A673 (cell line): ENCODE measurements around the gene ZNF620. TPM values are rescaled to one million over a fixed set of nuclear protein-coding genes. Genes with fewer than 3 reads are reported as not detected.
"Not testable (repeated sequence)": the region's sequence is repeated elsewhere in the genome, so short reads cannot be mapped to it uniquely, and the experiment has no call there.

Experiments used
- BruUV-seq: library from RNA; stranded (reverse); fragments of 400-500 nt; replicated peaks from 2 replicates; lab custom pipeline; 2021; lab: Mats Ljungman, UMichigan
- CTCF ChIA-PET: fragments of 300-600 bp; sonication (Branson Sonifier 250); formaldehyde crosslinking; loops from one replicate; lab custom pipeline; 2022; ENCODE audit warnings: antibody characterized with exemption; lab: Charles Lee
- POLR2A ChIA-PET: fragments of 300-600 bp; sonication (Branson Sonifier 250); formaldehyde crosslinking; loops from one replicate; lab custom pipeline; 2022; ENCODE audit warnings: antibody characterized with exemption; ENCODE audit not compliant: low non-redundant PET; lab: Charles Lee
- DNase-seq: peaks from one replicate; pipeline ENCODE4 v3.0.0-alpha.2; 2015; ENCODE audit warnings: low spot score
- H3K27ac ChIP-seq: fragments of 200-600 bp; sonication (generic); 2 replicates; pipeline ENCODE4 v1.5.1; 2016; ENCODE audit warnings: mixed run types, low read depth, mild to moderate bottlenecking, mixed read lengths, antibody characterized with exemption, low read length; ENCODE audit not compliant: poor library complexity, severe bottlenecking
- H3K27me3 ChIP-seq: fragments of 200-600 bp; sonication (generic); replicated peaks from 2 replicates; pipeline ENCODE4 v1.6.1; 2017; ENCODE audit warnings: mixed run types, low read depth, mild to moderate bottlenecking, mixed read lengths, antibody characterized with exemption, low read length; ENCODE audit not compliant: insufficient read depth, poor library complexity
- H3K36me3 ChIP-seq: fragments of 200-600 bp; sonication (generic); 2 replicates; pipeline ENCODE4 v1.6.1; 2016; ENCODE audit warnings: mixed run types, mild to moderate bottlenecking, mixed read lengths, antibody characterized with exemption, low read length; ENCODE audit not compliant: insufficient read depth, poor library complexity, severe bottlenecking
- H3K4me1 ChIP-seq: fragments of 200-600 bp; sonication (generic); 2 replicates; pipeline ENCODE4 v1.6.1; 2017; ENCODE audit warnings: mixed run types, mild to moderate bottlenecking, mixed read lengths, antibody characterized with exemption, low read length; ENCODE audit not compliant: insufficient read depth, poor library complexity, severe bottlenecking
- H3K4me3 ChIP-seq: fragments of 200-600 bp; sonication (generic); 2 replicates; pipeline ENCODE4 v1.5.1; 2016; ENCODE audit warnings: low read depth, mixed run types, mild to moderate bottlenecking, mixed read lengths, low read length; ENCODE audit not compliant: poor library complexity, severe bottlenecking
- H3K9me3 ChIP-seq: fragments of 200-600 bp; sonication (generic); 2 replicates; pipeline ENCODE4 v1.6.1; 2016; ENCODE audit warnings: mixed run types, low read depth, mild to moderate bottlenecking, mixed read lengths, antibody characterized with exemption, low read length; ENCODE audit not compliant: poor library complexity, severe bottlenecking
- EZH2 ChIP-seq: fragments of 200-600 bp; sonication (generic); IDR thresholded peaks from 2 replicates; pipeline ENCODE4 v1.6.1; 2017; ENCODE audit warnings: borderline replicate concordance, low read depth, mild to moderate bottlenecking, mixed read lengths, antibody characterized with exemption, low read length; ENCODE audit not compliant: poor library complexity, severe bottlenecking
- intact Hi-C: fragments of 100-400 bp; cut with micrococcal nuclease; formaldehyde crosslinking; loops from one replicate; pipeline ENCODE4 v1.10.0; 2022; ENCODE audit not compliant: unreplicated experiment
- total RNA-seq: library from RNA; stranded (reverse); gene quantifications from 2 replicates; pipeline ENCODE4 v1.2.3, GENCODE V29; 2021
- TF ChIP-seq, protein P1 (sequence below): fragments of 300-800, 200-600 bp; sonication (generic); conservative IDR thresholded peaks from 2 replicates; pipeline ENCODE4 v1.5.1; 2017; ENCODE audit warnings: low read depth, mild to moderate bottlenecking, antibody characterized with exemption, low read length, moderate library complexity, mixed read lengths

The ZNF620 gene
- total RNA-seq, 1 experiment from 2014 or later = 7.9 TPM

- ChIA-PET CTCF (no interaction called here), POLR2A (no interaction called here)
- H3K4me3 ChIP-seq = no peak overlapping the region
- no peaks in the 10 kb centered on the region for H3K4me1 ChIP-seq
- TF ChIP-seq EZH2 = no peak
- TF ChIP-seq, protein P1, sequence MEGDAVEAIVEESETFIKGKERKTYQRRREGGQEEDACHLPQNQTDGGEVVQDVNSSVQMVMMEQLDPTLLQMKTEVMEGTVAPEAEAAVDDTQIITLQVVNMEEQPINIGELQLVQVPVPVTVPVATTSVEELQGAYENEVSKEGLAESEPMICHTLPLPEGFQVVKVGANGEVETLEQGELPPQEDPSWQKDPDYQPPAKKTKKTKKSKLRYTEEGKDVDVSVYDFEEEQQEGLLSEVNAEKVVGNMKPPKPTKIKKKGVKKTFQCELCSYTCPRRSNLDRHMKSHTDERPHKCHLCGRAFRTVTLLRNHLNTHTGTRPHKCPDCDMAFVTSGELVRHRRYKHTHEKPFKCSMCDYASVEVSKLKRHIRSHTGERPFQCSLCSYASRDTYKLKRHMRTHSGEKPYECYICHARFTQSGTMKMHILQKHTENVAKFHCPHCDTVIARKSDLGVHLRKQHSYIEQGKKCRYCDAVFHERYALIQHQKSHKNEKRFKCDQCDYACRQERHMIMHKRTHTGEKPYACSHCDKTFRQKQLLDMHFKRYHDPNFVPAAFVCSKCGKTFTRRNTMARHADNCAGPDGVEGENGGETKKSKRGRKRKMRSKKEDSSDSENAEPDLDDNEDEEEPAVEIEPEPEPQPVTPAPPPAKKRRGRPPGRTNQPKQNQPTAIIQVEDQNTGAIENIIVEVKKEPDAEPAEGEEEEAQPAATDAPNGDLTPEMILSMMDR = no peak
- no peak overlapping the region for H3K27ac ChIP-seq
- no peaks in the 10 kb centered on the region for H3K27me3 ChIP-seq
- intact Hi-C loops = no loop called here
- BruUV-seq = no TSS peak
- H3K36me3 ChIP-seq = peaks cover 56% of the 10 kb centered on the region
- H3K9me3 ChIP-seq = no peaks in the 10 kb centered on the region
- no peak for DNase-seq
Measured at GRCh38 chr3:40461161-40461560, 44.7 kb upstream of the ZNF620 start.

DNA sequence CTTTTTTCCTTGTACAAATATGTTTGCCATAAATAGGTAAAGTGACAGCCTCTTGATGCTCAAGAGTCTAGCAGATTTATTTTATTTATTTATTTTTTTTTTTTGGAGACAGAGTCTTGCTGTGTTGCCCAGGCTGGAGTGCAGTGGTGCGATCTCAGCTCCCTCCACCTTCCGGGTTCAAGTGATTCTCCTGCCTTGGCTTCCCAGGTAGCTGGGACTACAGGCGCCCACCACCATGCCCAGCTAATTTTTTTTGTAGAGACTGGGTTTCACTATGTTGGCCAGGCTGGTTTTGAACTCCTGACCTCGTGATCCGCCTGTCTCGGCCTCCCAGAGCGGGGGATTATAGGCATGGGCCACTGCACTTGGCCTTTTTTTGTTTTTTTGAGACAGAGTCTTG lies 43.0 kb upstream of the ZNF620 start:
- CTCF ChIA-PET, H3K27ac ChIP-seq, H3K27me3 ChIP-seq, H3K4me3 ChIP-seq, POLR2A ChIA-PET, intact Hi-C loops, DNase-seq, H3K4me1 ChIP-seq, BruUV-seq, H3K9me3 ChIP-seq: not testable (repeated sequence)
- peaks cover 56% of the 10 kb centered on the region for H3K36me3 ChIP-seq

GRCh38 chr3:40463579-40463978 lies 42.3 kb upstream of the ZNF620 start:
- TF ChIP-seq EZH2 = no peak
- TF ChIP-seq, protein P1 = no peak
- Histone ChIP-seq H3K4me3 (no peak overlapping the region), H3K4me1 (no peaks in the 10 kb centered on the region), H3K36me3 (peaks cover 50% of the 10 kb centered on the region), H3K9me3 (no peaks in the 10 kb centered on the region), H3K27ac (no peak overlapping the region), H3K27me3 (no peaks in the 10 kb centered on the region)
- intact Hi-C loops = no loop called here
- no TSS peak for BruUV-seq
- ChIA-PET CTCF (no interaction called here), POLR2A (no interaction called here)
- no peak for DNase-seq
